SU-DHL-6 (cell line): ENCODE results near the gene PC.

Source experiments
- CTCF ChIP-seq: fragments of 200-600 bp; sonication (generic); IDR thresholded peaks from one replicate; pipeline ENCODE4 v1.5.1; 2017; ENCODE audit warnings: antibody characterized with exemption, mild to moderate bottlenecking, low read length, moderate library complexity; ENCODE audit not compliant: insufficient read depth, poor library complexity, severe bottlenecking
- EZH2phosphoT487 ChIP-seq: fragments of 200-600 bp; sonication (generic), shearing (Covaris generic); conservative IDR thresholded peaks from 2 replicates; pipeline ENCODE4 v1.6.1; 2018; ENCODE audit warnings: mild to moderate bottlenecking, antibody characterized with exemption, low read length, moderate library complexity, mixed read lengths

- TF ChIP-seq CTCF (no peak), EZH2phosphoT487 (no peak)
Measured at GRCh38 chr11:66958232-66958955, at the start of gene PC.
